Calu3 (cell line): ENCODE measurements around the gene CLN5. TPM values are rescaled to one million over a fixed set of nuclear protein-coding genes. Genes with fewer than 3 reads are reported as not detected.
"Not testable (repeated sequence)": the region's sequence is repeated elsewhere in the genome, so short reads cannot be mapped to it uniquely, and the experiment has no call there.

Experiments
- BruUV-seq: library from RNA; stranded (reverse); fragments of 400-500 nt; replicated peaks from 2 replicates; lab custom pipeline; 2021; lab: Mats Ljungman, UMichigan
- CTCF ChIA-PET: fragments of 300-600 bp; sonication (Branson Sonifier 250); formaldehyde crosslinking; loops from one replicate; lab custom pipeline; 2022; ENCODE audit warnings: antibody characterized with exemption; lab: Charles Lee
- DNase-seq: peaks from one replicate; pipeline ENCODE4 v3.0.0; 2022
- H3K27ac Mint-ChIP-seq: one replicate; pipeline ENCODE4 v1.8.0; 2022; ENCODE audit warnings: mixed read lengths; ENCODE audit not compliant: unreplicated experiment
- H3K27me3 Mint-ChIP-seq: one replicate; pipeline ENCODE4 v1.8.0; 2022; ENCODE audit warnings: mixed read lengths; ENCODE audit not compliant: unreplicated experiment
- H3K36me3 Mint-ChIP-seq: one replicate; pipeline ENCODE4 v1.8.0; 2022; ENCODE audit warnings: mild to moderate bottlenecking, moderate library complexity, mixed read lengths; ENCODE audit not compliant: insufficient read depth, unreplicated experiment
- H3K4me1 Mint-ChIP-seq: one replicate; pipeline ENCODE4 v1.8.0; 2022; ENCODE audit warnings: mild to moderate bottlenecking, low read depth, mixed read lengths; ENCODE audit not compliant: unreplicated experiment
- H3K4me3 Mint-ChIP-seq: one replicate; pipeline ENCODE4 v1.8.0; 2022; ENCODE audit warnings: mild to moderate bottlenecking, low read depth, moderate library complexity, mixed read lengths; ENCODE audit not compliant: unreplicated experiment
- H3K9me3 Mint-ChIP-seq: one replicate; pipeline ENCODE4 v1.8.0; 2022; ENCODE audit warnings: low read depth, mixed read lengths; ENCODE audit not compliant: unreplicated experiment
- intact Hi-C: fragments of 100-400 bp; cut with micrococcal nuclease; formaldehyde crosslinking; loops from one replicate; pipeline ENCODE4 v1.10.0; 2022; ENCODE audit not compliant: unreplicated experiment
- total RNA-seq: library from RNA; stranded (reverse); gene quantifications from 2 replicates; pipeline ENCODE4 v1.2.3, GENCODE V29; 2022
- TF ChIP-seq, protein P1 (sequence below): fragments of 200-600 bp; IDR thresholded peaks from one replicate; pipeline ENCODE4 v1.8.0; 2022; ENCODE audit warnings: antibody characterized with exemption; ENCODE audit not compliant: unreplicated experiment

CLN5 gene
- total RNA-seq, 1 experiment from 2014 or later, result 7.3 TPM

DNA sequence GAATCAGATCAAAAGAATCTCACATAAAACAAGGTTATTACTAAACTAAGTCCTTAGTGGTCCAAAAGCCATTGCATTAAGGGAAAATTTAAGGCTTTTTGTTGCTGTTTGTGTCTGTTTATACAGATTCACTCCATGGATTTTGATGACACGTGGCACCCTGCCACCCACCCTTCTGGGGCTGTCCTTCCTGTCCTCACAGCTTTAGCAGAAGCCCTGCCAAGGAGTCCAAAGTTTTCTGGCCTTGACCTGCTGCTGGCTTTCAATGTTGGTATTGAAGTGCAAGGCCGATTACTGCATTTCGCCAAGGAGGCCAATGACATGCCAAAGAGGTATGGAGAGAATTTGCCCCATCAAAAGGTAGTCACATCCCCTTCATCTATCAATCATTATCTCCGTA is 36.7 kb upstream of the CLN5 start:
- no TSS peak for BruUV-seq

DNA sequence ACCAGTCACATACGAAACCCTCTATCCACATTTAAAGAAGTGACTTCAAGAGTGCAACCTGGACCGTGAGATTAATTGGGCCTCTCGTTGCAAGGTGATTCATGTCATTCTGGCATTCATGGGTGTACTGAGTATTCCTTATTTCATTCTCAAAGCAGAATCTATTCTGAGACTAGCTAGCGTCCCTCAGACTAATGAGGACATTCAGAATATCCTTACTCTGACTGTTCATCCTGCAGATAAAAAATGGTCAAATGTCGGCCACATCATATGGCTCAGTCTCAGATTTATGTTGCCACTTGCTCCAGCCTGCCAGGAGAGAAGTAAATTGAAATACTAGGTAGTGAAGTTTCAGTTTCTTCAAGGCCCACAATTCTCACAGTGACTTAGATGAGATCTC is 36.2 kb upstream of the CLN5 start:
- H3K27ac Mint-ChIP-seq, result no peak overlapping the region
- no TSS peak for BruUV-seq
- intact Hi-C loops, result no loop called here
- H3K4me3 Mint-ChIP-seq, result no peak overlapping the region
- TF ChIP-seq, protein P1, sequence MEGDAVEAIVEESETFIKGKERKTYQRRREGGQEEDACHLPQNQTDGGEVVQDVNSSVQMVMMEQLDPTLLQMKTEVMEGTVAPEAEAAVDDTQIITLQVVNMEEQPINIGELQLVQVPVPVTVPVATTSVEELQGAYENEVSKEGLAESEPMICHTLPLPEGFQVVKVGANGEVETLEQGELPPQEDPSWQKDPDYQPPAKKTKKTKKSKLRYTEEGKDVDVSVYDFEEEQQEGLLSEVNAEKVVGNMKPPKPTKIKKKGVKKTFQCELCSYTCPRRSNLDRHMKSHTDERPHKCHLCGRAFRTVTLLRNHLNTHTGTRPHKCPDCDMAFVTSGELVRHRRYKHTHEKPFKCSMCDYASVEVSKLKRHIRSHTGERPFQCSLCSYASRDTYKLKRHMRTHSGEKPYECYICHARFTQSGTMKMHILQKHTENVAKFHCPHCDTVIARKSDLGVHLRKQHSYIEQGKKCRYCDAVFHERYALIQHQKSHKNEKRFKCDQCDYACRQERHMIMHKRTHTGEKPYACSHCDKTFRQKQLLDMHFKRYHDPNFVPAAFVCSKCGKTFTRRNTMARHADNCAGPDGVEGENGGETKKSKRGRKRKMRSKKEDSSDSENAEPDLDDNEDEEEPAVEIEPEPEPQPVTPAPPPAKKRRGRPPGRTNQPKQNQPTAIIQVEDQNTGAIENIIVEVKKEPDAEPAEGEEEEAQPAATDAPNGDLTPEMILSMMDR, result no peak
- peaks cover 6% of the 10 kb centered on the region for H3K27me3 Mint-ChIP-seq
- DNase-seq, result no peak
- H3K9me3 Mint-ChIP-seq, result no peaks in the 10 kb centered on the region
- CTCF ChIA-PET, result no interaction called here
- H3K36me3 Mint-ChIP-seq, result no peaks in the 10 kb centered on the region
- H3K4me1 Mint-ChIP-seq, result no peaks in the 10 kb centered on the region

More for the DNA sequence above, 36.7 kb upstream of the CLN5 start:
- no peaks in the 10 kb centered on the region for H3K9me3 Mint-ChIP-seq
- H3K4me1 Mint-ChIP-seq, result no peaks in the 10 kb centered on the region
- no peak overlapping the region for H3K27ac Mint-ChIP-seq
- H3K27me3 Mint-ChIP-seq, result peaks cover 11% of the 10 kb centered on the region
- H3K4me3 Mint-ChIP-seq, result no peak overlapping the region
- intact Hi-C loops, result no loop called here
- H3K36me3 Mint-ChIP-seq, result no peaks in the 10 kb centered on the region
- TF ChIP-seq, protein P1, result no peak
- CTCF ChIA-PET, result no interaction called here
- no peak for DNase-seq

DNA sequence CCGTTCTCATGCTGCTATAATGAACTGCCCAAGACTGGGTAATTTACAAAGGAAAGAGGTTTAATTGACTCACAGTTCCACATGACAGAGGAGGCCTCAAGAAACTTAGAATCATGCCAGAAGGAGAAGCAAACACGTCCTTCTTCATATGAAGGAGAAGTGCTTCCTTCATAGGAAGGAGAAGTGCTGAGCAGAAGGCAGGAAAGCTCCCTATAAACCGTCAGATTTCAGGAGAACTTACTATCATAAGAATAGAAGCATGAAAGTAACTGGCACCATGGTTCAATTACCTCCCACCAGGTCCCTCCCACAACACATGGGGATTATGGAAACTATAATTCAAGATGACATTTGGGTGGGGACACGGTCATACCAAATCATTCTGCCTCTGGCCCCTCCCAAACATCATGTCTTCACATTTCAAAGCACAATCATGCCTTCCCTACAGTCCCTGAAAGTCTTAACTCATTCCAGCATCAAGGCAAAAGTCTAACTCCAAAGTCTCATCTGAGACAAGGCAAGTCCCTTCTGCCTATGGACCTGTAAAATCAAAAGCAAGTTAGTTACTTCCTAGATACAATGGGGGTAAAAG is 32.9 kb upstream of the CLN5 start:
- no peaks in the 10 kb centered on the region for H3K36me3 Mint-ChIP-seq
- H3K4me3 Mint-ChIP-seq, result no peak overlapping the region
- no TSS peak for BruUV-seq
- H3K27ac Mint-ChIP-seq, result no peak overlapping the region
- CTCF ChIA-PET, result no interaction called here
- no peaks in the 10 kb centered on the region for H3K27me3 Mint-ChIP-seq
- intact Hi-C loops, result no loop called here
- H3K4me1 Mint-ChIP-seq, result no peaks in the 10 kb centered on the region
- no peak for DNase-seq
- TF ChIP-seq, protein P1, result no peak
- no peaks in the 10 kb centered on the region for H3K9me3 Mint-ChIP-seq

DNA sequence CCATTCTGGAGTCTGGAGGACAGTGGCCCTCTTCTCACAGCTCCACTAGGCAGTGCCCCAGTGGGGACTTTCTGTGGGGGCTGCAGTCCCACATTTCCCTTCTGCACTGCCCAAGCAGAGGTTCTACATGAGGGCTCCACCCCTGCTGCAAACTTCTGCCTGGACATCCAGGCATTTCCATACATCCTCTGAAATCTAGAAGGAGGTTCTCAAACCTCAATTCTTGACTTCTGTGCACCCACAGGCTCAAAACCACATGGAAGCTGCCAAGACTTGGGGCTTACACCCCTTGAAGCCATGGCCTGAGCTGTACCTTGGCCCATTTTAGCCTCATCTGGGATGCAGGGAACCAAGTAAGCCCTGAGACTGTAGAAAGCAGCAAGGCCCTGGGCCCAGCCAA is 32.1 kb upstream of the CLN5 start:
- CTCF ChIA-PET, result not testable (repeated sequence)

DNA sequence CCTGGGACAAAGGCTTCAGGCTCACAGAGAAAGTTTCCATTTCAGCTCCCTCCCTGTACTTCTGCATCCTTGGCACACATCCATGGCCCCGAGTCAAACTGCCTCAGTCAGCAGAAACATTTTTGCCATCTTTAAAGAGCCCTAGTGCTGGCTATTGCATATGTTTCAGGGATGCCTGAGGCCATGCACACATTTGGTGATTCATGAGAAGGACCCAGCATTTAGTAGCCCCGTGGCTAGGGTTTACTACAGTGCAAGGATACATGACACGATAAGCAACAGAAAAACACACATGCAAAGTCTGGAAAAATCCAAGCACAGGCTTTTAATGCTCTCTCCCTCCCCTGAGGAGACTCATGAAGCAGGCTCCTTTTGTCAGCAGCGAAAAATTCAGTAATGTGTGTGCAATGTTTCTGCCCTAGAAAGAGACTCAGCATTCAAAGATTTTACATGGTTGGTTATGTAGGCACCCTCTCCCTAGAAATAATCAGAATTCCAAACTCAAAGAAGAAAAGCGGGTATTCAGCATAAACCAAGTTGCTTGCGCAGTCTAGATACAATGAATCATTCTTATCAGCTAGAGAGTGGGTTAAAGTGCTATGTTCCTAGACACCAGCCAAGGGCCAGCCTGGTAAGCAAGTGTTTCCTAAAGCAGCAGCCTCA is 26.0 kb upstream of the CLN5 start:
- no peaks in the 10 kb centered on the region for H3K9me3 Mint-ChIP-seq
- DNase-seq, result no peak
- H3K27ac Mint-ChIP-seq, result no peak overlapping the region
- H3K27me3 Mint-ChIP-seq, result no peaks in the 10 kb centered on the region
- BruUV-seq, result no TSS peak
- H3K36me3 Mint-ChIP-seq, result no peaks in the 10 kb centered on the region
- no peak overlapping the region for H3K4me3 Mint-ChIP-seq
- TF ChIP-seq, protein P1, result no peak
- peaks cover 11% of the 10 kb centered on the region for H3K4me1 Mint-ChIP-seq
- CTCF ChIA-PET, result no interaction called here
- intact Hi-C loops, result no loop called here

More for the DNA sequence above, 32.1 kb upstream of the CLN5 start:
- H3K27ac Mint-ChIP-seq, H3K36me3 Mint-ChIP-seq, intact Hi-C loops, H3K4me1 Mint-ChIP-seq, DNase-seq, H3K27me3 Mint-ChIP-seq, BruUV-seq, H3K4me3 Mint-ChIP-seq, H3K9me3 Mint-ChIP-seq: not testable (repeated sequence)
